HUES6 (cell line): ENCODE data around the gene STK26.
"Not testable (repeated sequence)": the region's sequence is repeated elsewhere in the genome, so short reads cannot be mapped to it uniquely, and the experiment has no call there.

Experiments used
- H3K27ac ChIP-seq: 2 replicates; pipeline ENCODE4 v1.7.0; 2013; ENCODE audit warnings: low read depth, mild to moderate bottlenecking, low read length, inconsistent platforms
- H3K27me3 ChIP-seq: 2 replicates; pipeline ENCODE4 v1.6.1; 2013; ENCODE audit warnings: low read length; ENCODE audit not compliant: control insufficient read depth, insufficient read depth
- H3K36me3 ChIP-seq: 2 replicates; pipeline ENCODE4 v1.6.1; 2013; ENCODE audit warnings: low read length; ENCODE audit not compliant: control insufficient read depth, insufficient read depth
- H3K4me1 ChIP-seq: 2 replicates; pipeline ENCODE4 v1.6.1; 2013; ENCODE audit warnings: low read length; ENCODE audit not compliant: control insufficient read depth, insufficient read depth
- H3K4me3 ChIP-seq: 2 replicates; pipeline ENCODE4 v1.5.1; 2013; ENCODE audit warnings: low read depth, low read length
- H3K9ac ChIP-seq: one replicate; pipeline ENCODE4 v1.6.1; 2013; ENCODE audit warnings: mild to moderate bottlenecking, low read length
- H3K9me3 ChIP-seq: 2 replicates; pipeline ENCODE4 v1.6.1; 2013; ENCODE audit warnings: low read depth, low read length; ENCODE audit not compliant: control insufficient read depth, insufficient read depth

The STK26 gene

DNA sequence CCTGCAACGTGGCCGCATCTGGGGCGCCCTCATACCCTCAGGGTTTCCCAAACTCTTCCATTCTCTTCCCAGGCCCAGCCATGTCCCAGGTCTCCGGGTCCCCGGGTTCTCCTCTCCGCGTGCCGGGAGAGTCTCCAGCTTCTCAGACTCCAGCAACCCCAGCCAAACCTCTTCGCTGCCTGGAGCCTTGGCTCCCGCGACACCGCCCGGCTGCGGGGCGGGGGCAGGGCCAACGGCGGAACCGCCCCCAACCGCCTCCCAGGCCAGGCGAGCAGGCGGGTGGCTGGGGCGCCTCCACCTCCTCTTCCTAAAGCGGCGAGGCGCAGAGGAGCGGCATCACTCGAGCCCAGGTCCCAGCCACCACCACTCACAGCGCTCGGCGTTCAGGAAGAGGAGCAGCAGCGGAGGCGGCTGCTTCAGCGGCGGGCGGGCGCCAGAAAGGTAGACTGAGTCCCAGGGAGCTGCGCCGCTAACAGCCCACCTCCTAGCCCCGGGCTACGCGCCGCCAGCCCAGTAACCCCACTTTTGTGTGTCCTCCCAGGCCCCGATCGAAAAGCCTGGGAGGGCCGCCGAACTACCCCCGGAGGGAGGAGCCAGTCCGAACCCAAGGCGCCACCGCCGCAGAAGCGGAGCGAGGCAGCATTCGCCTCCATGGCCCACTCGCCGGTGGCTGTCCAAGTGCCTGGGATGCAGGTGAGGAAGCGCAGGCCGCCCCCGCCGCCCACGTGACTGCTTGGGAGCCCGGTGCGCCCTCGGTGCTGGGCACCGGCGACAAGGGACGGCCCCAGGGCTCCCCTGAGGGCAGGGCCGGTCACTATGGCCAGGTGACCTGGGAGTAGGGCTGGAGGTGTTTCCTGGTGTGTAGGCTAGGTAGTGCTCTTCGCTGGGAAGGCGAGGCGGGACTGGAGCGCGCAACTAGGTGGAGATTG is at the start of gene STK26:
Gene STK26 (plus strand): TSS at position 336 of the 929 bp plus-strand sequence. CDS start 316 bp downstream, at position 652.
- Histone ChIP-seq H3K36me3 (no peaks in the 10 kb centered on the region), H3K27me3 (peaks cover 14% of the 10 kb centered on the region; the same call in 1 of the 2 replicates), H3K27ac (peak within 1 kb of the TSS; percentile 69), H3K4me3 (peak within 1 kb of the TSS; percentile 95), H3K9ac (peak within 1 kb of the TSS; percentile 82), H3K4me1 (peaks cover 23% of the 10 kb centered on the region), H3K9me3 (no peaks in the 10 kb centered on the region)

DNA sequence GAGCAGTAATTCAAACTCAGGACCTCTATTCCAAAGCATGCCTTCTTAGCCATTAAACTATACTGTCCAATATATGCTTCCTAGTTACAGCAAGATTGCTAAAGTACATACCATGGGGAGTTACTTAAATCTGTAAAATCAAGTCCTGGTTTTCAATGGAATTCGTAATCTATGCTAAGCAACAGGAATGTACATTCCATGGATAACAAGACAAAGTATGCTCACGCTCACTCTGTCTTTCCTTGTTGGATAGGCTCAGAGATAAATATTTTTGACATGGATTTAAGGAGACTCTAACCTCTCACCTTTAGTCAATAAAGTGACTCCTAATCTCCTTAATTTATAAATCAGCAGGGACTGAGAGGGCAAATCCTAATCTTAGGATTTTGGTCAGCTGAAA is 47.3 kb upstream of the STK26 start:
- Histone ChIP-seq H3K9ac (no peak overlapping the region), H3K9me3 (no peaks in the 10 kb centered on the region), H3K4me3 (no peak overlapping the region), H3K36me3 (no peaks in the 10 kb centered on the region), H3K27me3 (peaks cover 21% of the 10 kb centered on the region; the same call in 1 of the 2 replicates), H3K4me1 (peaks cover 9% of the 10 kb centered on the region), H3K27ac (no peak overlapping the region)

DNA sequence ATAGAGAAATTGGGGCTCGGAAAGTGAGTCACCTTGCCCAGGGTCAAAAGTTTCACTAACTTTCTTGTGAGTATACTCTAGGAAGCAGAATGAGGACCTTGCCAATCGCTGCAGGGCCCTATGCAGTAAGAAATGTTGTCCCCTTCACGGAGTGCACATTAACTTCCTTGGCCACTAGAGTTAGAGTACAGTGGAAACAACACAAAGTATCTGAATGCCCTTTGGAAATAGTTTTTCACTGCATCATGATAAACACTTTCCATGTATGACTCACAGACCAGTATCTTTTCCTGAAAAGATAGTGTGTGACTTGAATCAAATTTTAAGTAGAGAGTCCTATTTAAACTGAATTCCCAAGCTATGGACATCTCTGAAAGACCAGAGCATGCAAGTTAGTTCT is 45.5 kb upstream of the STK26 start:
- no peaks in the 10 kb centered on the region for H3K9me3 ChIP-seq
- peaks cover 21% of the 10 kb centered on the region for H3K4me1 ChIP-seq
- no peaks in the 10 kb centered on the region for H3K36me3 ChIP-seq
- peaks cover 20% of the 10 kb centered on the region; the same call in 1 of the 2 replicates for H3K27me3 ChIP-seq
- H3K27ac ChIP-seq: no peak overlapping the region
- H3K9ac ChIP-seq: no peak overlapping the region
- H3K4me3 ChIP-seq: no peak overlapping the region

DNA sequence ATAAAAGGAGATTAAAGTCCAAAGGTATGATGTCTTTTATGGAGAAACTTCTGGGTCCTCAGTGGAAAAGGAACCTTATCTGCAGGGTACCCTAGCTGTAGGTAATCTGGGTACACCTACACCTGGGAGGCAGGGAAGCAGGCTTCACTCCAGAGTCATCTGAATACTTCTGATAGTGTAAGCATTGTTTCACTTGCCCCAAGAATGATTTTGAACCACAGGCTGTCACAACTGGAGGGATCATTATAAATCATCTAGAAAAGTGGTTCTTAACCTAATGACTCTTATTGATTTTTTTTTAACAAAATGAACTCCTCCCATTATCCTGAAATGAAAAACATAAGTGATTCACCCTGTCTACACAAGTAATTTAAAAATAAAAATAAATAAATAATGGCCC is 44.0 kb upstream of the STK26 start:
- H3K27ac ChIP-seq: no peak overlapping the region
- H3K4me3 ChIP-seq: no peak overlapping the region
- H3K27me3 ChIP-seq: peaks cover 13% of the 10 kb centered on the region; the same call in 1 of the 2 replicates

DNA sequence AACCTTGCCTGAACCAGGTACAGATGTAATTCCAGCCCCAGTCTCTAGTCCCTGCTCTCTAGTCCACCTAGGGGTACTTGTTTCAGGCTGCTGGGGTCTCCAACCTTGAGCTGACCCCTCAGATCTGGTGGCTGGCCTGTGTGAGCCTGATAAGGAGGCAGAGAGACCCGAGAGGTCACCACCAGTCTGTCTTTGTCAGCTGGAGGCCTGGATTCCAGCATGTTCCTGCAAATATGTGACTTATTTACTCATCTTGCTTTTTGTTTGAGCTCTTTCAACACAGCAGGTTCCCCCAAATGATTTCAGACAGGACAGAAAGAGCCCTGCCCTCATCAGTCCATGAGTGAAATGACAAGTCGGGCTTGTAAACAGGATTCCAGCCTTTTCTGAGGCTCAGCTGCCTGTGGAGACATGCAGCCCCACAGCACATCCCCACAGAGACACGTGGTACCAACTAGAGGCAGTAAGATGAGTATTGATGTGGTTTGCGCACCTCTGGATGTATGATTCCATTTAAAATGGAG is 37.5 kb upstream of the STK26 start:
- no peaks in the 10 kb centered on the region for H3K36me3 ChIP-seq
- no peaks in the 10 kb centered on the region for H3K9me3 ChIP-seq
- H3K9ac ChIP-seq: no peak overlapping the region
- H3K4me1 ChIP-seq: peaks cover 32% of the 10 kb centered on the region
- H3K4me3 ChIP-seq: no peak overlapping the region
- H3K27me3 ChIP-seq: peaks cover 27% of the 10 kb centered on the region; the same call in 1 of the 2 replicates
- no peak overlapping the region for H3K27ac ChIP-seq

More for the DNA sequence above, 44.0 kb upstream of the STK26 start:
- Histone ChIP-seq H3K36me3 (no peaks in the 10 kb centered on the region), H3K4me1 (peaks cover 21% of the 10 kb centered on the region), H3K9me3 (no peaks in the 10 kb centered on the region), H3K9ac (no peak overlapping the region)

DNA sequence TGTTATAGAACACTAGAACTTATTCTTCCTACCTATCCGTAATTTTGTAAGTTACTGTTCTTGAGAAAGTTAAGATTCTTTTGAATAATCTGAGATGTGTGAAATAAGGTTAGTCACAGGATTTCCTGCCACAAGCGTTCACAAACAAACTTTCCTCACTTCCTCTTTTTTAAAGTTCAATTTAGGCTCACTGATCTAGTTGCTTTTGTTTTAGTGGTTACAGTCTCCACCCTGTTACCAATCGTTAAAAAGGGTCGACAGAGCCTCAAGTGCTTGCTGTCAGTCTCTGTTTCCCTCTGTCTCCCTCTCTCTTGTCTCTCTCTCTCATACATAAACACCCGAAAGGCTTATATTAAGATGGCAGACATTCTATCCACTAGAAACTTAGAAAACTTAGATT is 35.9 kb upstream of the STK26 start:
- peaks cover 17% of the 10 kb centered on the region for H3K4me1 ChIP-seq
- no peak overlapping the region for H3K27ac ChIP-seq
- H3K36me3 ChIP-seq: no peaks in the 10 kb centered on the region
- peaks cover 21% of the 10 kb centered on the region; the same call in 1 of the 2 replicates for H3K27me3 ChIP-seq
- H3K9me3 ChIP-seq: no peaks in the 10 kb centered on the region
- no peak overlapping the region for H3K9ac ChIP-seq
- no peak overlapping the region for H3K4me3 ChIP-seq

DNA sequence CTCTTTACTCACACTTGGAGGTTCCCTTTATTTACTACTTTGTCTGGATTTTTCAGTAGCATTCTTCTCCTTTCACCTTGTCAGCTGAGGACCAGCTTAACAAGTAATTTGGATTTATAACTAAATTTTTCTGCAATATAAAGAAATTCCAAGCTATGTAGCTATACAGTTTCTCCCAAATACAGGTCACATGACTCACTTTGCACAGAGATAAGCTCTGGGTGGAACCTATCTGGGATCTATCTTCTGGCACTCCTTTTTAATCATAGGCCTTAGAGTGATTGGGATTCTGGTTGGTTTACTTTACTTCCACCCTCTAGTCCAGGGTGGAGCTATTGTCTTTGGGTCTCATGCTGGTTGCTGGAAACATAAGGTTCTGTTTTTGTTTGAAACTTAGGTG is 34.9 kb upstream of the STK26 start:
- no peaks in the 10 kb centered on the region for H3K9me3 ChIP-seq
- no peak overlapping the region for H3K4me3 ChIP-seq
- H3K27ac ChIP-seq: no peak overlapping the region
- peaks cover 16% of the 10 kb centered on the region; the same call in 1 of the 2 replicates for H3K27me3 ChIP-seq
- H3K36me3 ChIP-seq: no peaks in the 10 kb centered on the region
- peaks cover 17% of the 10 kb centered on the region for H3K4me1 ChIP-seq
- H3K9ac ChIP-seq: no peak overlapping the region

DNA sequence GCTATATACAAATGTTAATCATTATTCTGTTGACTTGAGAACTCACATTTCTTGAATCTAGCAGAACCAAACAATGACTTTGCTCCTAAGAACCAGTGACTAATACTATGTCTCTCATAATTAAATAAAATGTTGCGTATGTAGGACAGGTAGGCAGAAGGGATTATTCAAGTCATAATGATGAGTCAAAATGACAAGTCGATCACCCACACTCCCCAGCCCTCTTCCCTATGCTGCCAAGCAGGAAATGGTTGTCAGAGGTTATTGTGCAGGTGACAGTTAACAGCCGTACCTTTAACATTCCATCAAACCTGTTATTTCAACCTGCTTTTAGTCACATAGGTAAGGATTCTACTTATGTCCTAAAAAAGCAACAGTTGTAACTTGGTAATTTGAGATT is 22.0 kb upstream of the STK26 start:
- Histone ChIP-seq H3K4me1 (peaks cover 3% of the 10 kb centered on the region; the same call in 1 of the 2 replicates), H3K4me3 (no peak overlapping the region), H3K9ac (no peak overlapping the region), H3K27ac (no peak overlapping the region), H3K27me3 (peaks cover 15% of the 10 kb centered on the region; the same call in 1 of the 2 replicates), H3K9me3 (no peaks in the 10 kb centered on the region), H3K36me3 (no peaks in the 10 kb centered on the region)

DNA sequence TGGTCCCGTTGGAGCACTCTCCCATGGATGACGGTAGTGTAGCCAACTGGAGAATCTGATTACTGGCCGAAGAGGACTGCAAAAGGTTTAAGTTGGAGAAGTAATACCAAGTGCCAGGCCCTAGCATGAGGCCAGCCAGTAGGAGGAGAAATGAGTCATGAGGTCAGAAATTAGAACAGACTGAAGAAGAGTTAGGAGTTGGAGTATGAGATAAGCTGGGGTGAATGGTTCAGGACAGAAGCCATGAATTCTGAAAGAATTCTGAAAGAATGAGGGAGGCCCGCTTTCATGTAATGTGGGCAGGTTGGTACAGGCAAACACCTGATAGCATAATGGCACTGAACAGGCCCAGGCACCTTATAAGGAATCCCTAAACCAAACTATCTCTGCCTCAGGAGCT is 18.4 kb upstream of the STK26 start:
- H3K4me3 ChIP-seq: no peak overlapping the region
- H3K27ac ChIP-seq: no peak overlapping the region
- H3K36me3 ChIP-seq: no peaks in the 10 kb centered on the region
- H3K9me3 ChIP-seq: no peaks in the 10 kb centered on the region
- H3K9ac ChIP-seq: no peak overlapping the region
- H3K4me1 ChIP-seq: peaks cover 3% of the 10 kb centered on the region; the same call in 1 of the 2 replicates
- peaks cover 17% of the 10 kb centered on the region; the same call in 1 of the 2 replicates for H3K27me3 ChIP-seq

DNA sequence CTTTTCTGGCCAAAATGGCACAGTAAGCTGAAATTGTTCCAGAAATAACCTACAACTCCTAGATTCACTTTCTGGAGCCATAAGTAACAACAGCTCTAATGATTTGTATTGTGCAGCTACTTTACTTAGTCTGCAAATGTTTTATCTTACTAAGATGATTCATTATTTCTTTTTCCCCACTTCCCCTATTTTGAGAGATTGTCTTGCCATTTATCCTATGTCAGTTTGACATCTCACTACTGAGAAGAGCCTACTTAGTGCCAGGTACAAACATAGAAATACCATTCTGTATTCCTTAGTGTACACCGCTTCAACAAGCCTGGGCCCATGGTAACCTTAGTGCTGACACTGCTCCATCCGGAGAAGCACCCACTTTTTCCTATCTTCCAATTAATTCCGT is 13.8 kb upstream of the STK26 start:
- Histone ChIP-seq H3K9me3 (no peaks in the 10 kb centered on the region), H3K9ac (no peak overlapping the region), H3K4me3 (no peak overlapping the region), H3K36me3 (no peaks in the 10 kb centered on the region), H3K27ac (no peak overlapping the region), H3K27me3 (peaks cover 16% of the 10 kb centered on the region; the same call in 1 of the 2 replicates), H3K4me1 (peaks cover 3% of the 10 kb centered on the region; the same call in 1 of the 2 replicates)

DNA sequence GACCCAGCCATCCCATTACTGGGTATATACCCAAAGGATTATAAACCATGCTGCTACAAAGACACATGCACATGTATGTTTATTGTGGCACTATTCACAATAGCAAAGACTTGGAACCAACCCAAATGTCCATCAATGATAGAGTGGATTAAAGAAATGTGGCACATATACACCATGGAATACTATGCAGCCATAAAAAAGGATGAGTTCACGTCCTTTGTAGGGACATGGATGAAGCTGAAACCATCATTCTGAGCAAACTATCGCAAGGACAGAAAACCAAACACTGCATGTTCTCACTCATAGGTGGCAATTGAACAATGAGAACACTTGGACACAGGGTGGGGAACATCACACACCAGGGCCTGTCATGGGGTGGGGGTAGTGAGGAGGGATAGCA is 12.9 kb upstream of the STK26 start:
- peaks cover 13% of the 10 kb centered on the region; the same call in 1 of the 2 replicates for H3K27me3 ChIP-seq
- H3K27ac ChIP-seq, H3K9me3 ChIP-seq, H3K36me3 ChIP-seq, H3K4me1 ChIP-seq, H3K4me3 ChIP-seq, H3K9ac ChIP-seq: not testable (repeated sequence)
